ENCODE data around the gene F7. TPM values are rescaled to one million over a fixed set of nuclear protein-coding genes. Genes with fewer than 3 reads are reported as not detected.
"Not testable (repeated sequence)": the region's sequence is repeated elsewhere in the genome, so short reads cannot be mapped to it uniquely, and the experiment has no call there.

The F7 gene
- 1 to 10 TPM; 1.3 to 3.2 (median 2.4) TPM for polyA plus RNA-seq (ENCODE audit: insufficient read length in 4 of 4)

DNA sequence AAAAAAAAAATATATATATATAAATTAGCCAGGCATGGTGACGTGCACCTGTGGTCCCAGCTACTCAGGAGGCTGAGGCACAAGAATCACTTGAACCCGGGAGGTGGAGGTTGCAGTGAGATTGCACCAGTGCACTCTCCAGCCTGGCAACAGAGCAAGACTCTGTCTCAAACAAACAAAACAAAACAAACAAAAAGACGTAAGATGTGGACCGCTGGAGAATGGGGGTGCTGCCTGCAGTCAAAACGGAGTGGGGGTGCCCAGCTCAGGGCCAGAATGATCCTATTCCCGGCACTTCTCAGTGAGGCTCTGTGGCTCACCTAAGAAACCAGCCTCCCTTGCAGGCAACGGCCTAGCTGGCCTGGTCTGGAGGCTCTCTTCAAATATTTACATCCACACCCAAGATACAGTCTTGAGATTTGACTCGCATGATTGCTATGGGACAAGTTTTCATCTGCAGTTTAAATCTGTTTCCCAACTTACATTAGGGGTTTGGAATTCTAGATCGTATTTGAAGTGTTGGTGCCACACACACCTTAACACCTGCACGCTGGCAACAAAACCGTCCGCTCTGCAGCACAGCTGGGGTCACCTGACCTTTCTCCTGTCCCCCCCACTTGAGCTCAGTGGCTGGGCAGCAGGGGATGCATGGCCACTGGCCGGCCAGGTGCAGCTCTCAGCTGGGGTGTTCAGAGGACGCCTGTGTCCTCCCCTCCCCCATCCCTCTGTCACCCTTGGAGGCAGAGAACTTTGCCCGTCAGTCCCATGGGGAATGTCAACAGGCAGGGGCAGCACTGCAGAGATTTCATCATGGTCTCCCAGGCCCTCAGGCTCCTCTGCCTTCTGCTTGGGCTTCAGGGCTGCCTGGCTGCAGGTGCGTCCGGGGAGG is at the start of gene F7:
F7 (plus strand) TSS at position 760 of the 889 bp plus-strand sequence; CDS start at position 811, 51 bp downstream.
- no peak for DNase-seq (ENCODE audit: low read depth in 4 of 4, low spot score in 3 of 4)

DNA sequence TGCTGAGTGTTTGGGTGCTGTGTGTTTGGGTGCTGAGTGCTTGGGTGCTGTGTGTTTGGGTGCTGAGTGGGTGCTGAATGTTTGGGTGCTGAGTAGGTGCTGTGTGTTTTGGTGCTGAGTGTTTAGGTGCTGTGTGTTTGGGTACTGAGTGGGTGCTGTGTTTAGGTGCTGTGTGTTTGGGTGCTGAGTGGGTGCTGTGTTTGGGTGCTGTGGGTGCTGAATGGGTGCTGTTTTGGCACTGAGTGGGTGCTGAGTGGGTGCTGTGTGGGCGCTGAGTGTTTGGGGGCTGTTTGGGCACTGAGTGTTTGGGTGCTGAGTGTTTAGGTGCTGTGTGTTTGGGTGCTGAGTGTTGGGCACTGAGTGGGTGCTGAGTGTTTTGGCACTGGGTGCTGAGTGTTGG is 48.5 kb upstream of the F7 start:
- no peak for DNase-seq (ENCODE audit: low read depth in 4 of 4, low spot score in 3 of 4)

DNA sequence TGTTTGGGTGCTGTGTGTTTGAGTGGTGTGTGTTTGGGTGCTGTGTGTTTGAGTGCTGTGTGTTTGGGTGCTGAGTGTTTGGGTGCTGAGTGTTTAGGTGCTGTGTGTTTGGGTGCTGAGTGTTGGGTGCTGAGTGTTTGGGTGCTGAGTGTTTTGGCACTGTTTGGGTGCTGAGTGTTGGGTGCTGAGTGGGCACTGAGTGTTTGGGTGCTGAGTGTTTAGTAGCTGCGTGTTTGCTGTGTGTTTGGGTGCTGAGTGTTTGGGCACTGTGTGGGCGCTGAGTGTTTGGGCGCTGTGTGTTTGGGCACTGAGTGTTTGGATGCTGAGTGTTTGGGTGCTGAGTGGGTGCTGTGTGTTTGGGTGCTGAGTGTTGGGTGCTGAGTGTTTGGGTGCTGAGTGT is 48.0 kb upstream of the F7 start:
- not testable (repeated sequence) for DNase-seq (ENCODE audit: low read depth in 4 of 4, low spot score in 3 of 4)

DNA sequence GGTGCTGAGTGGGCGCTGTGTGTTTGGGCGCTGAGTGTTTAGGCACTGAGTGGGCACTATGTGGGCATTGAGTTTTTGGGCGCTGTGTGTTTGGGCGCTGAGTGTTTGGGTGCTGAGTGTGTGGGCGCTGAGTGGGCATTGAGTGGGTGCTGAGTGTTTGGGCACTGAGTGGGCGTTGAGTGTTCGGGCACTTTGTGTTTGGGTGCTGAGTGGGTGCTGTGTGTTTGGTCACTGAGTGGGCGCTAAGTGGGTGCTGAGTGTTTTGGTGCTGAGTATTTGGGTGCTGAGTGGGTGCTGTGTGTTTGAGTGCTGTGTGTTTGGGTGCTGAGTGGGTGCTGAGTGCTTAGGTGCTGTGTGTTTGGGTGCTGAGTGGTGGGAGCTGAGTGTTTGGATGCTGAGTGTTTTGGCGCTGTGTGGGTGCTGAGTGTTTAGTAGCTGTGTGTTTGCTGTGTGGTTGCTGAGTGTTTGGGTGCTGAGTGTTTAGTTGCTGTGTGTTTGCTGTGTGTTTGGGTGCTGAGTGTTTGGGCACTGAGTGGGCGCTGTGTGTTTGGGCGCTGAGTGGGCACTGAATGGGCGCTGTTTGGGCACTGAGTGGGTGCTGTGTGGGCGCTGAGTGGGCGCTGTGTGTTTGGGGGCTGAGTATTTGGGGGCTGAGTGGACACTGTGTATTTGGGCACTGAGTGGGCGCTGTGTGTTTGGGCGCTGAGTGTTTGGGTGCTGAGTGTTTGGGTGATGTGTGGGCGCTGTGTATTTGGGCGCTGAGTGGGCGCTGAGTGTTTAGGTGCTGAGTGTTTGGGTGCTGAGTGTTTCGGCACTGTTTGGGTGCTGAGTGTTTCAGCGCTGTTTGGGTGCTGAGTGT is 47.2 kb upstream of the F7 start:
- DNase-seq (ENCODE audit: low read depth in 4 of 4, low spot score in 3 of 4), result no peak

DNA sequence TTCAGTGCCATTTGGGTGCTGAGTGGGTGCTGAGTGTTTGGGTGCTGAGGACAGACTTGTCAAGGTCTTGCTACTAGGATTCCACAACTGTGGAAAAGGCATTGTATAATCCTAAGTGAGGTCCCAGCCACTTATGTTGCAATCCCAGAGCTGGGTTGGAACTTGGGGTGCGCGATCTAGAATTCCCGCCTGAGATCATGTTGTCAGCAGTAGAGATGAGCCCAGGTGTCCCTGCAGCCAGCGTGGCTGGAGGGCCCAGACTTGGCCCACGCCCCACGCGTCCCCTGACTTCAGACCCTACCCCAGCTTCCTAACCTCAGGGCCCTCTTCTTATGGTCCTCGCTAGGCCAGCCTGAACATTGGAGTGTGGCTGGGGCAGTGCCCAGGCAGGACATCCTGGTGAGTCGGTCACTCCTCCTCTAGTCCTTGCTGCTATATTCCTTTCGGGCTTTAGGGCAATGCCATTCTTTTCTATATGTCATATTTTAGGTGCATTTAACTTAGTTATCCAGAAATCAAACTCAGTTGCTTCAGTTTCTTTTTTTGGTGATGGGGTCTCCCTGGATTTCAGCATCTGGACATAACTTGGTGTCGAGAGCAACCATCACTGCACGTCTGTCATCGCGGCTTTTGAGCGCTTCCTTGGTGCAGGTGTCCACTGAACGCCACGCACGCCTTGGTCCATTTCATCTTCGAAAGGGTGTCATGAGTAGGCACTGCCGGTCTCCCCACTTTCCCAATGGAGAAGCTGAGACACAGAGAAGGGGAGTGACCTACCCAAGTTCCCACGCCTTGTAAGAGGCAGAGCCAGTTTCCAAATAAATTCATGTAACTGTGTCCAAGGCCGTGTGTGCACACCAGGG is 46.4 kb upstream of the F7 start:
- no peak for DNase-seq (ENCODE audit: low read depth in 4 of 4, low spot score in 3 of 4)

DNA sequence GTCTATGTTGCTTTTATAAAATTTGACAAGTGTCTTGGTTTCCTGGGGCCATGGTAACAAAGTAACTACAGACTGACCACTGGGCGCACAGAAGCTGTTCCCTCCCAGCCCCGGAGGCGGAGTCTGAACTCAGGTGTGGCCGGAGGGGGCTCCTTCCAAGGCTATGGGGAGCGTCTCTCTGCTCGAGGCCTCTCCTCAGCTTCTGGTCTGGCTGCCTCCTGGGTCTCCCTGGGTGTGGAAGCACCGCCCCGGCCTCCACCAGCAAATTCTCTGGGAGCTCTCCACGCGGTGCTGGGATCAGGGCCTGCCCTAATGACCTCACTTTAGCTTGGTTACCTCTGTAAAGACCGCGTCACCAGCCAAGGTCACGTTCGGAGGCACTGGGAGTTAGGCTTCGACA is 45.7 kb upstream of the F7 start:
- DNase-seq (ENCODE audit: low read depth in 4 of 4, low spot score in 3 of 4), result no peak

DNA sequence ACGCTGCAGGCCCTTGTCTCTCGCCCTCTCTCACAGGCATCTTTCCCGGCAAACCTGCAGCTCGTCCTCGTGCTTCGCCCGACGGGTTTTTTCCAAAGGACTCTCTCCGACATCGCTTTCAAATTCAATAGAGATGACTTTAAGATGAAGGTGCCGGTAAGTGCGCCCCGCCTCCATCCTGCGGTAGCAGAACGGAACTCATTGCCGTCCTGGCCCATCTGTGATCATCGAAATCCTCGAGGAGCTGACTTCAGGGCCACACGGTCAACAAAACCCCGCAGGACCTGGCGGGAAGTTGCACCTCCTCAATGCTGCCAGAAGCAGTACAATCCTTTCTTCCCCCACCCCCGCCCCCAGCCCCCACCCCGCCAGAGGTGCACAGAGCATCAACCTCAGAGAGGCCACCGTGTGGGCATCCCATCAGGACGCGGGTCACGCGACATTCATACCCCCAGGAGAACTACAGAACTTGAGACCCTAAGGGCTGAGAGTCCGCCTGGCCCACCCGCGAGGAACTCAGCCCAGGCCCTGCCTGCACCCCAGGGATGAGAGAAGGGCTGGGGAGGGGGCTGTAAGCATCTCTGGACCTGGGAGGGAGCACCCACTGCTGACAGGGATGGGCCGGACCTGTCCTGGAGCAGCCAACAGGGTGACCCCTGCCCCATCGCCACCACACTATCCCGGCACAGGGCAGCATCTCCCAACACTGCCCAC is 44.9 kb upstream of the F7 start:
- DNase-seq (ENCODE audit: low read depth in 4 of 4, low spot score in 3 of 4), result no peak

DNA sequence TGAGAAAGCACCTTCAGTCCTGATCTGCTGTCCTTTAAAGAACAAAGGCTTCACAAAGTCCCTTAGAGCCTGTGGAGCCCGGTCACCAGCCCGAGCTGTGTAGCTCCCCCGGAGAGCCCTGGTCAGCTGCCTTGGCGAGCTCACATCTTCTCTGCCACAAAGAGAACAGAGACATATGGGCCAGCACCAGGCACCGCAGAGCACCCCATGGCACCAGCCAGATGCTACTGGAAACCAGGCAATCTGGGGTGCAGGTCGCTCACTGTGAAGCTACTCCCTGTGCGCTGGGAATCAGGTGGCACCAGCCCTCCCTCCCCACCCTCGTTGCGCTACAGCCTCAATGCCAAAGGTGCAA is 44.3 kb upstream of the F7 start:
- DNase-seq (ENCODE audit: low read depth in 4 of 4, low spot score in 3 of 4), result no peak

DNA sequence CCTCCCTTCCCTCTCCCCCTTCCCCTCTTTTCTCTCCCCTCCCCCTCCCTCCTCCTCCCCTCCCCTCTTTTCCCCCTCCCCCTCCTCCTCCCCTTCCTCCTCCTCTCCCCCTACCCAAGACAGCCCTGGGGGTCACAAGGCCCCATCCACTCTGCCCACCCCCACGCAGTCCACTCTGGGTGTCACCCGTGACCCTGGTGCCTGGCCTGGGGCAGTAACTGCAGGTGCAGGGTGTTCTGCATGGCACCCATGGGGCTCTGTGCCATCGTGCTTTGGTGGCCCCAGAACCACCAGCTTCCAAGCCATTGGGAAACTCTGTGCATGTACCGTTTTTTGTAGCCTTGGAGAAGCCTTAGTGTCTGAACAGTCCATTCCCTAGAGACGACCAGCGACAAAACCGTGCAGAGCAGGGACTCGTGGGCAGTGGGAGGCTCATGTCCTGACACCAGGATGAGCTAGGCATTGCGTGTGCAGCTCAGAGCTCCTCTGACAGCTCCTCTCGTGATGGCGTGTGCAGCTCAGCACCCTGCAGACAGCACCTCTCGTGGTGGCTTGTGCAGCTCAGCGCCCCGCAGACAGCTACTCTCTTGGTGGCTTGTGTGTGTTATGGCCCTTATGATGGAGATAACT is 43.7 kb upstream of the F7 start:
- DNase-seq (ENCODE audit: low read depth in 4 of 4, low spot score in 3 of 4), result no peak

DNA sequence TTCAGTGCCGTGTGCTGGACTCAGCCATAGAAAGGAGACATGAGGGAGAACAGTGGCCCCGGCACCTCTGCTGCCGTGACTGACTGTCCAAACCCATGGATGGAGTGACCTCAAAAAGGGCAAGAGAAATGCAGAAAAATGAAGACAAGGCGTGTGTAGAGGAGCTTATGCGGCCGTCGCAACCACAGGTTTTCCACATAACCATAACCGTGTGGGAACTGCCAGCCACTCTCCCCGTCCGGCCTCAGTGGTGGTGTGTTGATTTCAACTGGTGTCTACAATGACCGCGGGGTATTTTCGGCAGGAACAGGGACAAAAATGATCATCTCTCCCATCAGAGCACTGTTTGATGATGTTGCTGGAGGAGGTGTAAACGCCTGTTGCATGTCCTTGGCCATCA is 42.9 kb upstream of the F7 start:
- no peak for DNase-seq (ENCODE audit: low read depth in 4 of 4, low spot score in 3 of 4)

DNA sequence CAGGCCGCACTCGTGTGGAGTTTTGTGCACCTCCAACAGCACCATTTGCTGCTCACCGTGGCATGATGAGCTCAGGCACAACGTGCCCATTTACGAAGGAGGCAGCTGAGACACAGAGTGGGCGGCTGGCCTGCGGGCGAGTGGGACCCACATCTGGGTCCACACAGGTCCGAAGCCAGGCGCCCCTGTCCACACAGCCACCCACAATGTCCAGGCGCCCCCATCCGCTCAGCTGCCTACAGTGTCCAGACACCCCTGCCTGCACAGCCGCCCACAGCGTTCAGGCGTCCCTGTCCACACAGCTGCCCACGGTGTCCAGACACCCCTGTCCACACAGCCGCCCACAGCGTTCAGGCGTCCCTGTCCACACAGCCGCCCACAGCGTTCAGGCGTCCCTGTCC is 42.5 kb upstream of the F7 start:
- DNase-seq (ENCODE audit: low read depth in 4 of 4, low spot score in 3 of 4), result no peak

DNA sequence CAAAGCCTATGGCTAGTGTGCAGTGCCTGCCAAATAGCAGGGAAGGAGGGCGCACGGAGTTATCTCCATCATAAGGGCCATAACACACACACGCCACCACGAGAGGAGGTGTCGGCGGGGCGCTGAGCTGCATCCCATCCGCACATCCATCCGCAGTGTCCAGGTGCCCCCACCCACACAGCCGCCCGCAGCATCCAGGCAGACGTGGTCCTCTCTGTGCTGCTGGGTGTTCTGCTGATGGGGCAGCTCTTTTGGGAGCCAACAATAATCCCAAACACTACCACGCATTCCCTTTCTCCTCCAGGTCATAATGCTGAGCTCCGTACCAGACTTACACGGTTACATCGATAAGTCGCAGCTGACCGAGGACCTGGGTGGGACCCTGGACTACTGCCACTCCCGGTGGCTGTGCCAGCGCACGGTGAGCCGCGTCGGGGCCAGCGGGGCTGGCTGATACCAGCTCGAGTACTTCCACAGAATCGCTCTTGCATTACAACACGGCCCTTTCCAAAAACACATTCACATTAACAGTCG is 41.5 kb upstream of the F7 start:
- no peak for DNase-seq (ENCODE audit: low read depth in 4 of 4, low spot score in 3 of 4)

DNA sequence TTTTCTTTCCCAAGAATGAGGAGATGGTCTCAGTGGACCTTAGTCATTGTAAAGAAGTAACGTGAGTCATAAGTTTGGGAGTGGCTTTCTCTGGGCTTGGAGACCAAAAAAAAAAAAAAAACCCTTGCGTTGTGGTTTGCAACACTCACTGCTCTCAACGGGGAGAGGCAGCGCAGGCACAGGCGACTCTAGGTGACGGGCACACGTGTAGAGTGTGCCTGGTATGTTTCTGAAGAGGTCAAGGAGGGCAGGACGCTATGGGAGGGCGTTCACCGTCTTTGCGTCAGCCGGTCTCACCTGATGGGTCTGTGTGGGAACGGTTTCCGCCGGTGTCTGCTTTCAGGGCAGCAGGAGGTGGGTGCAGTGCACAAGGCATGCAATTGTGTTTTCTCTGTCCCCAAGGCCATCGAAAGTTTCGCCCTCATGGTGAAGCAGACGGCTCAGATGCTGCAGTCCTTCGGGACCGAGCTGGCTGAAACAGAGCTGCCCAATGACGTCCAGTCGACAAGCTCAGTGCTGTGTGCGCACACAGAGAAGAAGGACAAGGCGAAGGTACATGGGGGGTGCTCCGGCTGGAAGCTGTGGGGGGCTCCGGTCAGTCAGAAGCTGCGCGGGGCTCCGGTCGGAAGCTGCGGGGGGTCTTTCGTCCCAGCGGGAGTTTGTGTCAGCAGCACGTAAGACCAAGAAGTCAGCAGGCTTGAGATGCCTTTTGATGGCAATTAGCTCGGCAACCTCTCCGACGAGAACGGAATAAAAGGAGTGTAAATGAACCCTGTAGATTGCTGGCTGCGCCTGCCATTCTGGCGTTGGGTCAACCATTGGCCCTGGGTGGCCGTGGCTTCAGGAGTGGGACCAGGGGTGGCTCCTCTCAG is 40.8 kb upstream of the F7 start:
- DNase-seq (ENCODE audit: low read depth in 4 of 4, low spot score in 3 of 4), result no peak

DNA sequence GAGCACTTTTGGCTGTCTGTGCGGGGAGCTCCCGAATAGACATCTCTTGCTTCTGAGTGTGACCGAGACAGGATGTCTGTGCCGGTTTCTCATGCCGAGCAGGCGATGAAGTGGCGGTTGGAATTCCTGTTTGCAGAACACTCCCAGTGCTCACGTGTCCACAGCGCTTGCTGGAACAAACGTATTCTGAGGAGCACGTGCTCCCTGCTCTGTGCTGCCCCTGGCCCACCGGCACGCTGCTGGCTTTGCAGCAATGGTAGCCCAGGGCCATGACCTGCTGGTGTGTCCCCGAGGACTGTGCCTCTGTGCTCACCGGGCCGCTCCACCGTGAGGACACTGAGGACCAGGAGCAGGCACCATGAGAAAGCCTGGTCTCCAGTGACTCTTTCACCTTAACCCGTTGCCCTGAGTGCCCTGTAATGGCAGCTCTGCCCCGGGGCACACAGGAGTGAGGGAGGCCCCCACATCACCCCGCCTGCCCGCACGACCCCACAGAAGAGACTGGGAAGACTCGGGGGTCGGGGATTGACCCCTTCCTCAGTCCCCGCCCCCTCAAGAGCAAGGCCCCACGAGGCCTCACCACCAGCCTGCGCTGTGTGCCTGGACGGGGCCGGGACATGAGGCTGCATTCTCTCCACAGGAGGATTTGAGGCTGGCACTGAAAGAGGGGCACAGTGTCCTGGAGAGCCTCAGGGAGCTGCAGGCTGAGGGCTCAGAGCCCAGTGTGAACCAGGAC is 40.0 kb upstream of the F7 start:
- no peak for DNase-seq (ENCODE audit: low read depth in 4 of 4, low spot score in 3 of 4)

DNA sequence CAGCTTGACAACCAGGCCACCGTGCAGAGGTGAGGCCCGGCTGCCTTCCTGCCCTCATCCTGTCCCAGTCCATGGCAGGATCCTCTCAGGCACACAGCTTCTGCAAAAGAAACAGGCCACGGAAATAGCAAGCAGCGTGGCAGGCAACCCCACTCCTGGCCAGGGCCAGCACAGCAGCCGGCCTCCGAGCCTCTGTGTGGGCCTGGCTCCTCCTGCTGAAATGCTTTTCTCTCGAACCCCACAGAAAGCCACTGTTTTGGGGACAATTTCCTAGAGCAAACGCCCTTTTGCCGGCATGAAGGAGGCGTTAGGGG is 39.5 kb upstream of the F7 start:
- DNase-seq (ENCODE audit: low read depth in 4 of 4, low spot score in 3 of 4), result no peak

DNA sequence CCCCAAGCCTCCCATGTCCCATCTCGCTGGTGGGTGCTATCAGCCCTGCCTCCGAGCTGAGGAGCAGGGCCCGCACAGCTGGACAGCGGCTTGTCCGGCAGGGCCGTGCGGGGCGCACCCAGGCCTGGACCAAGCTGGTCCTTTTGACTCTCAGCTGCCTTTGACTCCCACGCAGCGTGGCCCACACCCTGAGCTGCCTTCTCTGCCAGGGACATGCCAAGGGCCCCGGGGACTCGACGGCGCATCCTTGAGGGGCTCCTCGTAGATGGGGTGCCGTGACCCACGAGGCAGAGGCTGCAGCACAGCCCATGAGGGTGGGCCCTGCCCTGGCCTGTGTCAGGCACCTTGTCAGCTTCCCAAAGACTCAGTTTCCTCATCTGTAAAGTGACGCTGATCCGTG is 38.8 kb upstream of the F7 start:
- DNase-seq (ENCODE audit: low read depth in 4 of 4, low spot score in 3 of 4), result no peak

DNA sequence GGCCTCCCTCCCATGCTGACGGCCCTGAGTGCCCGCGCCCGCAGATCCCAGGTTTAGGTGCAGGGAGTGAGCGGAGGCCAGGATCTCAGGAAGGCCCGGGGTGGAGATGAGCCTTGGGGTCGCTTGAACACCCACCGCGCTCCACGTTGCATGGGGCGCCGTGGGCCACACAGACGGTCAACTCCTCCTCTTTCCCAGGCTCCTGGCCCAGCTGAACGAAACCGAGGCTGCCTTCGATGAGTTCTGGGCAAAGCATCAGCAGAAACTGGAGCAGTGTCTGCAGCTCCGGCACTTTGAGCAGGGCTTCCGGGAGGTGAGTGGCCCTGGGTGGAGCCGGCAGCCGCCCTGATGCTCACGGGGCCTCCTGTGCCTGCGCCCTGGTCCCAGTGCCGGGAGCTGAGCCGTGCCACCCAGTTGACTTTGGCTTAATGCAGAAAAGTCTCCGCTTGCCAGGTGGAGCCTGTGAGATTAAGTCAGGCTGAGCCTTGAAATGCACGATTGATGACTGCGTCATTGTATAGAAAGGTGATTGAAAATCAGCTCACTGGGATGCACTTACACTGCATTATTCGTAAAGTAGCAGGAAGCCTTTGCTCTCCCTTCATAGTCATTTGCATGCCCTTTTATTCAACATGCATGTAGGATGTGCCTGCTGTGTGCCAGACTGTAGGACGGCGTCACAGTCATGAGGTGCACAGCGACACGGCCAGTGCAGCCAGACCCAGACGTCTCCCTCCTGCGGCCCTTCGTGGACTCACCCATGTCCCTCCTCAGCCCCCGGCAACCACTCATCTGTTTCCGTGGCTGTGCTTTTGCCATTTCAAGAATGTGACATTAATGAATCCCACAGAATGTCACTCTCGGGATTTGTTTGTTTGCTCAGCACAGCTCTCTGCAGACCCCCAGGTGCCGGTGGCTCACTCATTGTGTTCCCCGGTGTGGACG is 35.5 kb upstream of the F7 start:
- no peak for DNase-seq (ENCODE audit: low read depth in 4 of 4, low spot score in 3 of 4)

All from left renal pelvis (tissue), 4 donors.